Measurements from ENCODE around the gene ARHGDIB. TPM values are rescaled to one million over a fixed set of nuclear protein-coding genes. Genes with fewer than 3 reads are reported as not detected.

The ARHGDIB gene
- total and polyA plus RNA-seq, 2 donors from 2014 or later, result 127 to 151 TPM

DNA sequence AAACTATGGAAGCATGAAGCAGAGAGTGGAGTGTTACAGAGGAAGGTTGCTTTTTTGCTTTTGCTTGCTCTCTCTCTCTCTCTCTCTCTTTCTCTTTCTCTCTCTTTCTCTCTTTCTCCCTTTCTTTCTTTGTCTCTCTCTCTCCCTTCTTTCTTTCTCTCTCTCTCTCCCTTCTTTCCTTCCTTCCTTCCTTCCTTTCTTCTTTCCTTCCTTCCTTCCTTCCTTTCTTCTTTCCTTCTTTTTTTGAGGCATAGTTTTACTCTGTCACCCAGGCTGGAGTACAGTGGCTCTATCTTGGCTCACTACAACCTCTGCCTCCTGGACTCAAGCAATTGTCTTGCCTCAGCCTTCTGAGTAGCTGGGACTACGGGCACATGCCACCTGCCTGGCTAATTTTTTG lies 7.6 kb downstream of the ARHGDIB start:
- H3K4me1 ChIP-seq (ENCODE audit: control insufficient read depth in 2 of 3, insufficient read depth in 2 of 3, low read depth in 1 of 3, low read length in 3 of 3), result peaks cover 5 to 25% (median 10%) of the 10 kb centered on the region in 3 donors

DNA sequence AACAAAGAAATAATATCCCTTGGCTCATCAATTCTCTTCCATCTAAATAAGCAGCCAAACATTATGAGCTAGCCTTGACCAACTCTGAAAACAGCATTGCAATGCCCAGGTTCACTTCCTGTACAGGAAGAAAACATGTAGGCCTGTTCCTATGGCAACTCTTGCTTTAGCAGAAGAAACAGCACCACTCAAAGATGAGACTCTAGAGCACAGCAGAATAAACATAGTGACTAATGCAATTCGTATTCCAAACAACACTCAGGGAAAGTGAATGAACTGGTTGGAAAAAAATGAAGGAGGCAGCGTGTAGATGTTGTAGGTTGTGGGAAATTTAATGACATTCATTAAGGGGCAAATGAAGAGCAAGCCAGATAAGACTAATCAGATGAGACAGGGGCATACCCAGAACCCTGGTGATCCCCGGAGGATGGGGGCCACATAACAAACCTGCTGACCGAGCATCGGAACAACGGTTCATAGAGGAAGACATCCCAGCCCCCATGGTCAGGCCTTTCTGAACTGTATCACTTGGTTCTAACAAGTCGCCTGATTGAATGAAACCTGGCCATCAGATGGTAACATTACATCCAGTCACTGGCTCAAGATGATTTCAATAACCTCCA lies 9.0 kb downstream of the ARHGDIB start:
- H3K27ac ChIP-seq (ENCODE audit: low read depth in 2 of 2, low read length in 2 of 2), result peak overlapping the region in 1 of 2 donors; percentile 79
- TF ChIP-seq, protein P1, sequence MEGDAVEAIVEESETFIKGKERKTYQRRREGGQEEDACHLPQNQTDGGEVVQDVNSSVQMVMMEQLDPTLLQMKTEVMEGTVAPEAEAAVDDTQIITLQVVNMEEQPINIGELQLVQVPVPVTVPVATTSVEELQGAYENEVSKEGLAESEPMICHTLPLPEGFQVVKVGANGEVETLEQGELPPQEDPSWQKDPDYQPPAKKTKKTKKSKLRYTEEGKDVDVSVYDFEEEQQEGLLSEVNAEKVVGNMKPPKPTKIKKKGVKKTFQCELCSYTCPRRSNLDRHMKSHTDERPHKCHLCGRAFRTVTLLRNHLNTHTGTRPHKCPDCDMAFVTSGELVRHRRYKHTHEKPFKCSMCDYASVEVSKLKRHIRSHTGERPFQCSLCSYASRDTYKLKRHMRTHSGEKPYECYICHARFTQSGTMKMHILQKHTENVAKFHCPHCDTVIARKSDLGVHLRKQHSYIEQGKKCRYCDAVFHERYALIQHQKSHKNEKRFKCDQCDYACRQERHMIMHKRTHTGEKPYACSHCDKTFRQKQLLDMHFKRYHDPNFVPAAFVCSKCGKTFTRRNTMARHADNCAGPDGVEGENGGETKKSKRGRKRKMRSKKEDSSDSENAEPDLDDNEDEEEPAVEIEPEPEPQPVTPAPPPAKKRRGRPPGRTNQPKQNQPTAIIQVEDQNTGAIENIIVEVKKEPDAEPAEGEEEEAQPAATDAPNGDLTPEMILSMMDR (IDR thresholded peaks at IDR 0.05; ENCODE audit: borderline replicate concordance, extremely low read depth, insufficient read depth), result no peak
- peak in 1 of 5 donors; percentile 47 for DNase-seq
- no peak overlapping the region for H3K9ac ChIP-seq (ENCODE audit: low read length in 3 of 3)
- no peaks in the 10 kb centered on the region for H3K27me3 ChIP-seq (ENCODE audit: control insufficient read depth, insufficient read depth, low read length)
- no peaks in the 10 kb centered on the region for H3K9me3 ChIP-seq (ENCODE audit: control insufficient read depth in 2 of 3, insufficient read depth in 1 of 3, low read length in 3 of 3)
- no peak overlapping the region for H3K4me3 ChIP-seq (ENCODE audit: low read length in 3 of 3)
- H3K4me1 ChIP-seq (ENCODE audit: control insufficient read depth in 2 of 3, insufficient read depth in 2 of 3, low read depth in 1 of 3, low read length in 3 of 3), result peaks cover 9 to 37% (median 16%) of the 10 kb centered on the region in 3 donors
- intact Hi-C loops (cut with DNase I), result no loop called here
- H3K36me3 ChIP-seq (ENCODE audit: control insufficient read depth in 2 of 3, insufficient read depth in 3 of 3, low read length in 3 of 3), result no peaks in the 10 kb centered on the region
- FAIRE-seq, result peak; percentile 83

More for the DNA sequence above, 7.6 kb downstream of the ARHGDIB start:
- no peak overlapping the region for H3K9ac ChIP-seq (ENCODE audit: low read length in 3 of 3)
- DNase-seq (no peak), FAIRE-seq (no peak)
- H3K9me3 ChIP-seq (ENCODE audit: control insufficient read depth in 2 of 3, insufficient read depth in 1 of 3, low read length in 3 of 3), result no peaks in the 10 kb centered on the region
- H3K4me3 ChIP-seq (ENCODE audit: low read length in 3 of 3), result no peak overlapping the region
- H3K36me3 ChIP-seq (ENCODE audit: control insufficient read depth in 2 of 3, insufficient read depth in 3 of 3, low read length in 3 of 3), result no peaks in the 10 kb centered on the region
- intact Hi-C loops (cut with DNase I), result no loop called here
- H3K27me3 ChIP-seq (ENCODE audit: control insufficient read depth, insufficient read depth, low read length), result no peaks in the 10 kb centered on the region
- peak overlapping the region in 1 of 2 donors; percentile 43 for H3K27ac ChIP-seq (ENCODE audit: low read depth in 2 of 2, low read length in 2 of 2)
- TF ChIP-seq, protein P1 (IDR thresholded peaks at IDR 0.05; ENCODE audit: borderline replicate concordance, extremely low read depth, insufficient read depth), result no peak

DNA sequence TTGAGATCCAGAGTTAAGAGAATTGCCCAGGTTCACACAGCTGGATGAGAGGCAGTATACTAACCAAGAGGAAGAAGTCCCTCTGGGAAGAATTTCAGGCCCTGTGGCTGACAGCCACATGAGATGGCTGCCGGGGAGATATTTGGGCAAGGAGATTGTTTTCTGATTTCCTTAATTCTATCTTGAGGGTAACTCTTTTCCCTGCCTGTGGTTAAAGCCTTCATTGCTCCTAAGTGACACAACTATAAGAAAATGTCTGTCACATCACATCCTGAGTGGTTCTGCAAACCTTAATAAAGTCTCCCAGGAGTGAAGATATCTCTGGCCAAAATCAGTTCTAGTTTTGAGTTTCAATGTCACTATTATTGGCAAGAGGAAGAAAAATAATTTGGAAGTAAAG lies 9.6 kb downstream of the ARHGDIB start:
- peak overlapping the region; percentile 18 to 78 for H3K27ac ChIP-seq (ENCODE audit: low read depth in 2 of 2, low read length in 2 of 2)
- H3K36me3 ChIP-seq (ENCODE audit: control insufficient read depth in 2 of 3, insufficient read depth in 3 of 3, low read length in 3 of 3), result no peaks in the 10 kb centered on the region
- H3K9me3 ChIP-seq (ENCODE audit: control insufficient read depth in 2 of 3, insufficient read depth in 1 of 3, low read length in 3 of 3), result no peaks in the 10 kb centered on the region
- no peak overlapping the region for H3K9ac ChIP-seq (ENCODE audit: low read length in 3 of 3)
- intact Hi-C loops (cut with DNase I), result no loop called here
- no peaks in the 10 kb centered on the region for H3K27me3 ChIP-seq (ENCODE audit: control insufficient read depth, insufficient read depth, low read length)
- peaks cover 9 to 39% (median 16%) of the 10 kb centered on the region in 3 donors for H3K4me1 ChIP-seq (ENCODE audit: control insufficient read depth in 2 of 3, insufficient read depth in 2 of 3, low read depth in 1 of 3, low read length in 3 of 3)
- FAIRE-seq (no peak), DNase-seq (no peak)
- TF ChIP-seq, protein P1 (IDR thresholded peaks at IDR 0.05; ENCODE audit: borderline replicate concordance, extremely low read depth, insufficient read depth), result no peak
- no peak overlapping the region for H3K4me3 ChIP-seq (ENCODE audit: low read length in 3 of 3)

All from kidney (tissue), 14 donors.